Panc1 (cell line): ENCODE measurements around the gene SLC7A5.

Source experiments
- CTCF ChIP-seq: fragments of 450-650 bp; IDR thresholded peaks from 2 replicates; pipeline ENCODE4 v1.5.1; 2017; ENCODE audit warnings: mild to moderate bottlenecking
- POLR2AphosphoS5 ChIP-seq: IDR thresholded peaks from 2 replicates; pipeline ENCODE4 v1.6.1; 2012; ENCODE audit warnings: mild to moderate bottlenecking, low read depth, low read length, moderate library complexity

GRCh38 chr16:87808108-87808507, 61.2 kb downstream of the SLC7A5 start:
- TF ChIP-seq CTCF (no peak), POLR2AphosphoS5 (no peak)
